Tibial artery (tissue), 4 donors: ENCODE measurements around the gene RABGAP1L.

ENCODE experiments used
- DNase-seq, 2 donors: peaks; one replicate each; pipeline ENCODE4 v3.0.0-alpha.2; 2019
- H3K27ac ChIP-seq, 2 donors: fragments of 200-600 bp; sonication (generic) in 1 of 2; 1 replicate in 1 of 2; 2 replicates in 1 of 2; pipeline ENCODE4 v1.5.1; 2018 to 2019; ENCODE audit warnings: mild to moderate bottlenecking in 1 of 2
- H3K27me3 ChIP-seq, 2 donors: fragments of 200-600 bp; sonication (generic) in 1 of 2; one replicate each; pipeline versions ENCODE4 v1.5.1 to v1.6.0; 2016 to 2019
- H3K36me3 ChIP-seq, 3 donors: fragments of 200-600 bp; sonication (generic) in 2 of 3; one replicate each; pipeline ENCODE4 v1.5.1; 2016 to 2019; ENCODE audit warnings: mild to moderate bottlenecking in 2 of 3
- H3K4me1 ChIP-seq, 4 donors: fragments of 200-600 bp; sonication (generic) in 2 of 4; 1 replicate in 3 of 4; 2 replicates in 1 of 4; pipeline ENCODE4 v1.5.1; 2016 to 2019
- H3K4me3 ChIP-seq, 2 donors: fragments of 200-600 bp; sonication (generic) in 1 of 2; 1 replicate in 1 of 2; 2 replicates in 1 of 2; pipeline ENCODE4 v1.5.1; 2018 to 2019; ENCODE audit warnings: mild to moderate bottlenecking in 2 of 2
- H3K9me3 ChIP-seq, 3 donors: fragments of 200-600 bp; sonication (generic) in 1 of 3; one replicate each; pipeline ENCODE4 v1.5.1; 2016 to 2019
- CTCF ChIP-seq, 2 experiments: fragments of 200-600 bp in 1 of 2; fragments of 450-650 bp in 1 of 2; IDR thresholded peaks; one replicate each; pipeline ENCODE4 v1.5.1; 2017 to 2019; ENCODE audit warnings: antibody characterized with exemption in 2 of 2, mild to moderate bottlenecking in 1 of 2, moderate library complexity in 1 of 2
- intact Hi-C: fragments of 100-400 bp; cut with DNase I; formaldehyde crosslinking; loops from one replicate; pipeline ENCODE4 v1.15.0; 2023; ENCODE audit warnings: low total_unique reads

The RABGAP1L gene

GRCh38 chr1:174676856-174677255, 517.5 kb downstream of the RABGAP1L start:
- no peak overlapping the region for H3K4me3 ChIP-seq
- no peaks in the 10 kb centered on the region for H3K27me3 ChIP-seq
- TF ChIP-seq CTCF (IDR thresholded peaks at IDR 0.05): no peak
- DNase-seq: no peak
- no peaks in the 10 kb centered on the region for H3K9me3 ChIP-seq
- H3K36me3 ChIP-seq: no peaks in the 10 kb centered on the region
- H3K27ac ChIP-seq: no peak overlapping the region
- H3K4me1 ChIP-seq: no peaks in the 10 kb centered on the region
- intact Hi-C loops: no loop called here

GRCh38 chr1:174678657-174679056, 519.3 kb downstream of the RABGAP1L start:
- H3K4me1 ChIP-seq: peaks cover 0 to 4% (median 0%) of the 10 kb centered on the region in 4 donors
- no peak for DNase-seq
- H3K4me3 ChIP-seq: no peak overlapping the region
- no peak for TF ChIP-seq CTCF (IDR thresholded peaks at IDR 0.05)
- H3K27ac ChIP-seq: no peak overlapping the region
- no peaks in the 10 kb centered on the region for H3K36me3 ChIP-seq
- intact Hi-C loops: no loop called here
- no peaks in the 10 kb centered on the region for H3K9me3 ChIP-seq
- no peaks in the 10 kb centered on the region for H3K27me3 ChIP-seq

- no peak for TF ChIP-seq CTCF (IDR thresholded peaks at IDR 0.05)
- DNase-seq: no peak
- no peaks in the 10 kb centered on the region for H3K27me3 ChIP-seq
Measured at GRCh38 chr1:174680101-174680500, 520.8 kb downstream of the RABGAP1L start.

GRCh38 chr1:174682419-174683008, 523.2 kb downstream of the RABGAP1L start:
- no peaks in the 10 kb centered on the region for H3K9me3 ChIP-seq
- no peak overlapping the region for H3K27ac ChIP-seq
- no peaks in the 10 kb centered on the region for H3K27me3 ChIP-seq
- DNase-seq: no peak
- no peaks in the 10 kb centered on the region for H3K36me3 ChIP-seq
- peaks cover 0 to 4% (median 0%) of the 10 kb centered on the region in 4 donors for H3K4me1 ChIP-seq
- intact Hi-C loops: no loop called here
- TF ChIP-seq CTCF (IDR thresholded peaks at IDR 0.05): no peak
- no peak overlapping the region for H3K4me3 ChIP-seq

More at GRCh38 chr1:174680101-174680500, 520.8 kb downstream of the RABGAP1L start:
- H3K4me1 ChIP-seq: peaks cover 0 to 4% (median 0%) of the 10 kb centered on the region in 4 donors
- H3K4me3 ChIP-seq: no peak overlapping the region
- intact Hi-C loops: no loop called here
- H3K36me3 ChIP-seq: no peaks in the 10 kb centered on the region
- no peaks in the 10 kb centered on the region for H3K9me3 ChIP-seq
- H3K27ac ChIP-seq: no peak overlapping the region

- Histone ChIP-seq H3K27me3 (no peaks in the 10 kb centered on the region), H3K36me3 (no peaks in the 10 kb centered on the region), H3K4me3 (no peak overlapping the region), H3K9me3 (no peaks in the 10 kb centered on the region), H3K4me1 (peaks cover 0 to 4% (median 0%) of the 10 kb centered on the region in 4 donors), H3K27ac (no peak overlapping the region)
- DNase-seq: no peak
- intact Hi-C loops: no loop called here
- no peak for TF ChIP-seq CTCF (IDR thresholded peaks at IDR 0.05)
Measured at GRCh38 chr1:174686213-174686612, 526.9 kb downstream of the RABGAP1L start.

- DNase-seq: no peak
- no peak for TF ChIP-seq CTCF (IDR thresholded peaks at IDR 0.05)
- no peaks in the 10 kb centered on the region for H3K9me3 ChIP-seq
- intact Hi-C loops: no loop called here
- H3K36me3 ChIP-seq: no peaks in the 10 kb centered on the region
- no peak overlapping the region for H3K4me3 ChIP-seq
- no peaks in the 10 kb centered on the region for H3K27me3 ChIP-seq
- no peak overlapping the region for H3K27ac ChIP-seq
- no peaks in the 10 kb centered on the region for H3K4me1 ChIP-seq
Measured at GRCh38 chr1:174689524-174689923, 530.2 kb downstream of the RABGAP1L start.
